Dendritic cell treated with granulocyte-macrophage colony-stimulating factor and Interleukin-4, amounts not matched to agents 40 ng/mL and 50 ng/mL, for 4 days (primary cell): ENCODE results near the gene IFI44.
A peak's percentile ranks its signal among the peaks of the same experiment; 100 is the strongest.

Experiments used
- H3K27ac Mint-ChIP-seq: one replicate; pipeline ENCODE4 v1.8.0; 2022; ENCODE audit warnings: mild to moderate bottlenecking, mixed read lengths
- H3K27me3 Mint-ChIP-seq: one replicate; pipeline ENCODE4 v1.8.0; 2022; ENCODE audit warnings: mild to moderate bottlenecking, mixed read lengths
- H3K36me3 Mint-ChIP-seq: one replicate; pipeline ENCODE4 v1.8.0; 2022; ENCODE audit warnings: low read depth, mixed read lengths
- H3K4me1 Mint-ChIP-seq: one replicate; pipeline ENCODE4 v1.8.0; 2022; ENCODE audit warnings: low read depth, mixed read lengths
- H3K4me3 Mint-ChIP-seq: one replicate; pipeline ENCODE4 v1.8.0; 2022; ENCODE audit warnings: mild to moderate bottlenecking, moderate library complexity, mixed read lengths
- H3K9me3 Mint-ChIP-seq: one replicate; pipeline ENCODE4 v1.8.0; 2022; ENCODE audit warnings: mixed read lengths
- intact Hi-C: fragments of 100-400 bp; cut with micrococcal nuclease; formaldehyde crosslinking; loops from one replicate; pipeline ENCODE4 v1.15.0; 2022

The IFI44 gene, protein sequence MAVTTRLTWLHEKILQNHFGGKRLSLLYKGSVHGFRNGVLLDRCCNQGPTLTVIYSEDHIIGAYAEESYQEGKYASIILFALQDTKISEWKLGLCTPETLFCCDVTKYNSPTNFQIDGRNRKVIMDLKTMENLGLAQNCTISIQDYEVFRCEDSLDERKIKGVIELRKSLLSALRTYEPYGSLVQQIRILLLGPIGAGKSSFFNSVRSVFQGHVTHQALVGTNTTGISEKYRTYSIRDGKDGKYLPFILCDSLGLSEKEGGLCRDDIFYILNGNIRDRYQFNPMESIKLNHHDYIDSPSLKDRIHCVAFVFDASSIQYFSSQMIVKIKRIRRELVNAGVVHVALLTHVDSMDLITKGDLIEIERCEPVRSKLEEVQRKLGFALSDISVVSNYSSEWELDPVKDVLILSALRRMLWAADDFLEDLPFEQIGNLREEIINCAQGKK

DNA sequence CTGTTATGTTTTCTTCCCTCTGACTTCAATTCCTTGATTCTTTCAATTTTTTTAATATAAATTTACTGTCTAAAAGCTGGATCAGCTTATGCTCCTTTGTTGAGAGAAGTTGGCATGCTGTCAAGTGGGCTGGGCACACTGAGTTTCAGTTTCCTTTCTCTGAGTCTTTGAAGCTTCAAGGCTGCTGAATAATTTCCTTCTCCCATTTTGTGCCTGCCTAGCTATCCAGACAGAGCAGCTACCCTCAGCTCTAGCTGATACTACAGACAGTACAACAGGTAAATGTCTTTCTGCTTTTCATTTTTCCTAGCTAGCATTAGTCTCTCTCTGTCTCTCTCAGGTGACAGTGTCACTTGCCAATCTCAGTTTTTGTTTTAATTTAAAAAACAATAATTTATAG lies at the start of gene IFI44:
Gene IFI44, plus strand, starts transcription at position 204 of the 400 bp plus-strand sequence. CDS start 365 bp downstream, outside the sequence.
- peaks cover 30% of the 10 kb centered on the region for H3K36me3 Mint-ChIP-seq
- peak within 1 kb of the TSS; percentile 72 for H3K4me3 Mint-ChIP-seq
- H3K27me3 Mint-ChIP-seq = no peaks in the 10 kb centered on the region
- H3K4me1 Mint-ChIP-seq = peaks cover 49% of the 10 kb centered on the region
- H3K27ac Mint-ChIP-seq = peak within 1 kb of the TSS; percentile 74
- H3K9me3 Mint-ChIP-seq = peaks cover 30% of the 10 kb centered on the region
- intact Hi-C loops = loop anchor here (5.0 kb wide), 1 partner anchor 32 kb away; no protein-coding TSS in a partner anchor

DNA sequence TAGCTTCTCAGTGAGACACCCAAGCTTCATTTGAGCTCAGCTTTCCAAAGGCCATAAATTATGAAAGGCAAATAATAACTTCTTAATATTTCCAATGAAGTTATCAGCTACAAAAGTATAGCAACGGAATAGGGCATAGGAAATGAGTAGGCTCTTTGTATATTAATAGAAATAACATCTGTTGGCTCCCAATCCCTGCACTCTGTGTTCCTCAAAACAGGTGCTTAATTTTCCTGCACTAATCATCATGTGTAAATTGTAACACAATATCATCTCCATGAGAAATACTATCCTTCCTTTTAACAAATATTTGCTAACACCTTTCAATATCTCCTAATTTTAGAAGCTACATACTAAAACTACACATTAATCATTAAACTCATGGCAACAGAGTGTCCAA lies 48.6 kb upstream of the IFI44 start:
- intact Hi-C loops = no loop called here
- H3K9me3 Mint-ChIP-seq = no peaks in the 10 kb centered on the region
- H3K36me3 Mint-ChIP-seq = no peaks in the 10 kb centered on the region
- no peaks in the 10 kb centered on the region for H3K4me1 Mint-ChIP-seq
- H3K27ac Mint-ChIP-seq = no peak overlapping the region
- H3K27me3 Mint-ChIP-seq = no peaks in the 10 kb centered on the region
- H3K4me3 Mint-ChIP-seq = no peak overlapping the region

DNA sequence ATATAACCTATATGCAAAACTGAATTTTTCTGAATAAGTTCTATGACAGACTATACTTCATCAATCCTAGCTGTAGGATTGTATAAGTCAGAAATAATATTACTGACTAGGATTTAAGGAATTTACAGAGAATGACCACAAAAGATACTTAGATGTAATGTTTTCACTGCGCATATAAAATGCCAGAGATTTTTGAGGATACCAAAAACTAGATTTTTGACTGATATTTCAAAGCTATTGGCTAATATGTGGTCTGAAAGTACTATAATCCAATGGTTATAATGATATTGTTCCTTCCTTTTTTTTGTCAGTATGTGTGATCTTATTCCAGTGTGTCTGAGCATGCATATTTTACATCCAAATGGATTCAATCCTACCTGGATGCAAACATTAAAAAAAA lies 46.4 kb upstream of the IFI44 start:
- no peaks in the 10 kb centered on the region for H3K4me1 Mint-ChIP-seq
- no peaks in the 10 kb centered on the region for H3K36me3 Mint-ChIP-seq
- H3K4me3 Mint-ChIP-seq = no peak overlapping the region
- H3K27me3 Mint-ChIP-seq = no peaks in the 10 kb centered on the region
- no peak overlapping the region for H3K27ac Mint-ChIP-seq
- intact Hi-C loops = no loop called here
- no peaks in the 10 kb centered on the region for H3K9me3 Mint-ChIP-seq

DNA sequence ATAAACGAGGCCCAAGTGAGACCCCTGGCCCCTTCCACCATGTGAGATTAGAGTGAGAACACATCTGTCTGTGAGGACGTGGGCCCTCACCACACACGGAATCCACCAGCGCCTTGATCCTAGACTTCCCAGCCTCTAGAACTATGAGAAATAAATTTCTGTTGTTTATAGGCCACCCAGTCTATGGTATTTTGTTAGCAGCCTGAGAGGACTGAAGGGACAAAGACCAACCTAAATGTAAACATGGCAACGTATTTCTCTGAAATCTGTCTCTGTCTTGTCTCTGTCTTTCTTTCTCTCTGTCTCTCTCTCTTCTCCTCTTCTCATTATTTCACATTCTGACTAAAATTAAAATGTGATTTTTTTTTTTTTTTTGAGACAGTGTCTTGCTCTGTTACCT lies 45.0 kb upstream of the IFI44 start:
- intact Hi-C loops = loop anchor here (5.0 kb wide), 1 partner anchor 457 kb away; no protein-coding TSS in a partner anchor
- Mint-ChIP-seq H3K36me3 (no peaks in the 10 kb centered on the region), H3K27ac (no peak overlapping the region), H3K27me3 (no peaks in the 10 kb centered on the region), H3K4me1 (no peaks in the 10 kb centered on the region), H3K9me3 (no peaks in the 10 kb centered on the region), H3K4me3 (no peak overlapping the region)

DNA sequence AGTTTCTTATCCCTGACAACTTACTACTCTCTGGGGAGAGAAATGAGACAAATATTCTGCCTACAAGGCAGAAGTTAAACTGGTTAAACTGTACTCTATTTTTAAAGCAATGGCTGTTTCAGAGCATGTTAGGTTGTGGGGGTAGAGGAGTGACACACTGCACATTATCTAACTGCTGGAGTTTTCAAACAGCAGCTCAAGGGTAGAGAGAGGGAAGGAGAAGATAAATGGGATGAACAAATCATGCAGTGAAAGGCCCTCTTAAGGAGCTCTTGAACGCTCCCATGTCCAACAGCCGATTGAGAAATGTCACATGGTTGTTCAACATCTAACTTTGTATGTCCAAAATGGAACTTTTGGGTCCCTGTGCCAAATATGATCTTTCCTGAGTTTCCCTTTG lies 43.4 kb upstream of the IFI44 start:
- intact Hi-C loops = loop anchor here (5.0 kb wide), 1 partner anchor 459 kb away; no protein-coding TSS in a partner anchor
- H3K4me3 Mint-ChIP-seq = no peak overlapping the region
- no peaks in the 10 kb centered on the region for H3K4me1 Mint-ChIP-seq
- H3K9me3 Mint-ChIP-seq = no peaks in the 10 kb centered on the region
- H3K27ac Mint-ChIP-seq = no peak overlapping the region
- no peaks in the 10 kb centered on the region for H3K27me3 Mint-ChIP-seq
- H3K36me3 Mint-ChIP-seq = no peaks in the 10 kb centered on the region

DNA sequence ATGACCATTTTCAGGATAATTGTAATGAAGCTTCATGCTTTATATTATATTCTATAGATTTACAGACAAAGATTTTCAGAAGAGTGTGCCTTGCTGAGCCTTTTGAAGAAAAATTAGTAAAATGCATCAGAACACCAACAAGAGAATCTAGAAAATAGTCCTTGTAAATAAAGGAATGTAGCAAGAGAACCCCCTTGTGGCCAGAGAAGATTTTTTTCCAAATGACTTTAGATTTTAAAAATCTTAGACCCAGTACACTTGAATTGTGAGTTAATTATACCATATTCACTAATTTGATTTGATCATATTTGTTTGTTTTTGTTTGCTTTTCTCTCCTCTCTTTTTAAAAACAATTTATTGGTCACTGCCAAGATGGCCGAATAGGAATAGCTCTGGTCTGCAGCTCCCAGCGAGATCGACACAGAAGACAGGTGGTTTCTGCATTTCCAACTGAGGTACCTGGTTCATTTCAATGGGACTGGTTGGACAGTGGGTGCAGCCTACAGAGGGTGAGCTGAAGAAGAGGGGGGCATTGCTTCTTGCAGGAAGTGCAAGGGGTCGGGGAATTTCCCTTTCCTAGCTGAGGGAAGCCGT lies 42.2 kb upstream of the IFI44 start:
- Mint-ChIP-seq H3K36me3 (no peaks in the 10 kb centered on the region), H3K27me3 (no peaks in the 10 kb centered on the region), H3K4me3 (no peak overlapping the region), H3K9me3 (no peaks in the 10 kb centered on the region), H3K27ac (no peak overlapping the region), H3K4me1 (no peaks in the 10 kb centered on the region)
- intact Hi-C loops = loop anchor here (1.0 to 5.0 kb wide), 2 partner anchors 460 to 477 kb away; no protein-coding TSS in a partner anchor

DNA sequence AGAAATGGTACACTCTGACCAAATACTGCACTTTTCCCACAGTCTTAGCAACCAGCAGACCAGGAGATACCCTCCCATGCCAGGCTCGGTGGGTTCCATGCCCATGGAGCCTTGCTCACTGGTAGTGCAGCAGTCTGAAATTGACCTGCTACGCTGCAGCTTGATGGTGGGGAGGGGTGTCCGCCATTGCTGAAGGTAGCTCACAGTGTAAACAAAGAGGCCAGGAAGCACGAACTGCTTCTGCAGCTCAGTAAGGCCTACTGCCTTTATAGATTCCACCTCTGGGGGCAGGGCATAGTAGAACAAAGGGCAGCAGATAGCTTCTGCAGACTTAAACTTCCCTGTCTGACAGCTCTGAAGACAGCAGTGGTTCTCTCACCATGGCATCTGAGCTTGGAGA lies 41.7 kb upstream of the IFI44 start:
- no peaks in the 10 kb centered on the region for H3K27me3 Mint-ChIP-seq
- H3K36me3 Mint-ChIP-seq = no peaks in the 10 kb centered on the region
- H3K4me3 Mint-ChIP-seq = no peak overlapping the region
- intact Hi-C loops = loop anchor here (1.0 to 5.0 kb wide), 2 partner anchors 461 to 478 kb away; no protein-coding TSS in a partner anchor
- no peaks in the 10 kb centered on the region for H3K9me3 Mint-ChIP-seq
- no peaks in the 10 kb centered on the region for H3K4me1 Mint-ChIP-seq
- H3K27ac Mint-ChIP-seq = no peak overlapping the region

DNA sequence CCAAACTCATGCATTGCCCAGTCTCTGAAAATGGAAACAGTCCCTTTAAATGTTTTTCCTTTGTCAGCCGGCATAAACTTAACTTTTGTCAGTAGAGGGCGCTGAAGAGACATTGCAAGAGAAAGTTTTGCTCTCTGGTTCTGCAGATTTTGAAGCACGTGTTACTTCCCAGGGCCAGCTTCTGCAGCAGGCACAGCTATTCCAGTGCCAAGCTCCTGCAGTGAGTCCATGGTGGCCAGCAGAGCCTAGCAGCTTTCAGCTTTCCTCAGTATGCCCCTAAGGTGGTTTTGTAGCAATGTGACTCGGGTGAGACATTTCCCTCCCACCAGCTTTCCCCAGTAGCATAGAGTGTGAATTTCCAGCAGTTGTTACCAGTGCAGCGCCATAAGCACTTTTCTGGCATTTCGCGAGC lies 32.0 kb upstream of the IFI44 start:
- H3K4me1 Mint-ChIP-seq = peaks cover 24% of the 10 kb centered on the region
- no peaks in the 10 kb centered on the region for H3K36me3 Mint-ChIP-seq
- no peak overlapping the region for H3K4me3 Mint-ChIP-seq
- no peaks in the 10 kb centered on the region for H3K27me3 Mint-ChIP-seq
- no peaks in the 10 kb centered on the region for H3K9me3 Mint-ChIP-seq
- H3K27ac Mint-ChIP-seq = no peak overlapping the region
- intact Hi-C loops = loop anchor here (1.0 to 5.0 kb wide), 2 partner anchors 35 to 59 kb away; no protein-coding TSS in a partner anchor

DNA sequence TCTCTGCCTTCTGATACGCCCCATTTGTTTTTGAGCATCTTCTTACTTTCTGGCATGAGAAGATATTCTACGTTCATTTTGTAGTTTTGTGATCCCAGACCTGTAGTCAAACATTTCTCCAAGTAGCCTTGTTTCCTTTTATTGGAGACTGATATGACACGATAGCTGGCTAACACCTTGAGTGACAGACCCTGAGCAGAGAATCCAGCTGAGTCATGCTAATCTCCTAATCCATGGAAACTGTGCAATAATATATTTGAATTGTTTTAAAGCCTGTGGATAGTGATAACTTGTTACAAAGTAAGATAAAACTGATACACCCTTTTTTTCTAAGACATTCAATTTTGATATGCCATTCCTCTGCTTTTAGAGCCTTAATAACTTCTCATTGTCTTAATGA lies 30.6 kb upstream of the IFI44 start:
- H3K27ac Mint-ChIP-seq = no peak overlapping the region
- H3K27me3 Mint-ChIP-seq = no peaks in the 10 kb centered on the region
- no peaks in the 10 kb centered on the region for H3K36me3 Mint-ChIP-seq
- H3K4me3 Mint-ChIP-seq = no peak overlapping the region
- peaks cover 30% of the 10 kb centered on the region for H3K4me1 Mint-ChIP-seq
- H3K9me3 Mint-ChIP-seq = no peaks in the 10 kb centered on the region
- intact Hi-C loops = loop anchor here (5.0 kb wide), 1 partner anchor 33 kb away; no protein-coding TSS in a partner anchor

DNA sequence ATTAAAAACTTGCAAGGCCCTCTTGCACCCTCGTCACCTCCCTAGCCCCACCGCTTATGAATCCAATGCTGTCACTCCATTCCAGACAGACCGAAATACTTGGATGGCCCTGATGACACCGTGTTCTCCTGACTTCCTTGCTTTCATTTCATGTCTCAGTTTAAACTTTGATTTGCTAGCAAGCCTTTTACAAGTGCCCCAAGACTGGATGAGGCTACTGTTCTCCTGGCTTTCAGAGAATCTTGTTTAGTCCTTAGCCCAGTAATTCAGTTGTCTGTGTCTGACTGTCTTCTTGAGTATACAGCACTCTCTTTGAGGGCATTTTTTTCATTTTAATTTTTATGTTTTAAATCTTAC lies 30.2 kb upstream of the IFI44 start:
- peaks cover 31% of the 10 kb centered on the region for H3K4me1 Mint-ChIP-seq
- H3K9me3 Mint-ChIP-seq = no peaks in the 10 kb centered on the region
- intact Hi-C loops = loop anchor here (5.0 kb wide), 1 partner anchor 33 kb away; no protein-coding TSS in a partner anchor
- peak overlapping the region; percentile 41 for H3K27ac Mint-ChIP-seq
- no peaks in the 10 kb centered on the region for H3K27me3 Mint-ChIP-seq
- no peak overlapping the region for H3K4me3 Mint-ChIP-seq
- H3K36me3 Mint-ChIP-seq = no peaks in the 10 kb centered on the region

DNA sequence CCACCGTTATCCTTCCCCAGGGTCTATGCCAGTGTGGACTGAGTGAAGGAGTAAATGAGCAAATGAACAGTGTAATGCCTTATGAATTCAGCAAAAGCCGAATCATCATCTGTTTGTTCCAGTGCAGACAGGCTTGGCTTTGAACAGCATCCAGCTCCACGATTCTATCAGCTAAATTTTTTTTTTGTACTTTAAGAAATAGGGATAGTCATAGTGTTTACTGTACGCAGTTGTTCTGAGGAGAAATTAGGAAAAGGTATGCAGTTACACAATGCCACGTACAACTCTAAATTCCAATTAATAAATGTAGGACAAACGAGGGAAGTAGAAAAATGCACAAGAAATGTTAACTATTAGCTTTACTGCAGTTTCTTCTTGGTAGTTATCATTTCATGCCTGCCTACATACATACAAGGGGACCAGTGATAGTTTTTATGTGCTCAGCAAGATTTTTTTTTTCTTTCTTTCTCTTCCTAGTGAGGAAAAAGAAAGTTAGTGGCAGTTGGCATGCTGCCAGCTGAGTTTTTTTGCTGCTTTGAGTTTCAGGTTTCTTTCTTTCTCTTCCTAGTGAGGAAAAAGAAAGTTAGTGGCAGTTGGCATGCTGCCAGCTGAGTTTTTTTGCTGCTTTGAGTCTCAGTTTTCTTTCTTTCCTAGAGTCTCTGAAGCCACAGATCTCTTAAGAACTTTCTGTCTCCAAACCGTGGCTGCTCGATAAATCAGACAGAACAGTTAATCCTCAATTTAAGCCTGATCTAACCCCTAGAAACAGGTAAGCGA lies 29.6 kb upstream of the IFI44 start, which contains the start of gene IFI44L:
Gene IFI44L, plus strand, starts transcription at position 646 of the 777 bp plus-strand sequence. CDS start 7,468 bp downstream, outside the sequence.
- H3K36me3 Mint-ChIP-seq = no peaks in the 10 kb centered on the region
- peaks cover 31% of the 10 kb centered on the region for H3K4me1 Mint-ChIP-seq
- no peaks in the 10 kb centered on the region for H3K27me3 Mint-ChIP-seq
- H3K4me3 Mint-ChIP-seq = peak within 1 kb of the TSS; percentile 17
- H3K27ac Mint-ChIP-seq = peak within 1 kb of the TSS; percentile 41
- H3K9me3 Mint-ChIP-seq = no peaks in the 10 kb centered on the region
- intact Hi-C loops = loop anchor here (5.0 kb wide), 1 partner anchor 32 kb away; no protein-coding TSS in a partner anchor

DNA sequence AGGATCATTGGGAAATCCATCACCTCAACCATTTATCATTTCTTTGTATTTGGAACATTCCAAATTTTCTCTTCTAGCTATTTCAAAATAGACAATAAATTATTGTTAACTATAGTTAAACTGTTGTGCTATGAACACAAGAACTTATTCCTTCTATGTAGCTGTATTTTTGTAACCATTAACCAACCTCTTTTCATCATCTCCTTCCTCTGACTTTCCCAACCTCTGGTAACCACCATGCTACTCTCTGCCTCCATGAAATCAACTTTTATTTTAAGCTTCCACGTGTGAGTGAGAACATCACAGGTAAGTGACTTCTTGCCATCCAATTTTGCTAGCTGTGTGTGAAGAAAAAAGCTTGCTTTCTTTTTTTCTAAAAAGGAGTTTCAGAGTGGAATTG lies 29.0 kb upstream of the IFI44 start:
- no peaks in the 10 kb centered on the region for H3K9me3 Mint-ChIP-seq
- H3K27me3 Mint-ChIP-seq = no peaks in the 10 kb centered on the region
- intact Hi-C loops = no loop called here
- H3K27ac Mint-ChIP-seq = no peak overlapping the region
- peaks cover 31% of the 10 kb centered on the region for H3K4me1 Mint-ChIP-seq
- H3K4me3 Mint-ChIP-seq = no peak overlapping the region
- no peaks in the 10 kb centered on the region for H3K36me3 Mint-ChIP-seq

DNA sequence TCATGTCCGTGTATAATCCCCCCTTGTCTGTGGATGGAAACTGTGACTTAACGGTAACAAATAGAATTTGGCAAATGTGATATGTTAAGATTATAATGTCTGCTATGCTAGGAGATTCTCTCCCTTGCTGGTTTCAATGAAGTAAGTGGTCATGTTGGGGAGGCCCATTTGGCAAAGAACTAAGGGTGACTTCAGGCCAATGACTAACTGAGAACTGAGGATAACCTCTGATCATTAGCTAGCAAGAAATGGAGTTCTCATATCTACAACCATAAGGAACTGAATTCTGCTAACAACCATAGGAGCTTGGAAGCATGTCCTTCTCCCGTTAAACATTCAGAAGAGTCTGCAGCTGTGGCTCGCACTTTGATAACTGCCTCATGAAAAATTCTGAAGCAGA lies 27.1 kb upstream of the IFI44 start:
- no peaks in the 10 kb centered on the region for H3K9me3 Mint-ChIP-seq
- no peak overlapping the region for H3K27ac Mint-ChIP-seq
- peaks cover 27% of the 10 kb centered on the region for H3K4me1 Mint-ChIP-seq
- intact Hi-C loops = no loop called here
- no peaks in the 10 kb centered on the region for H3K36me3 Mint-ChIP-seq
- H3K27me3 Mint-ChIP-seq = no peaks in the 10 kb centered on the region
- H3K4me3 Mint-ChIP-seq = no peak overlapping the region
